ENCODE results near the gene COL4A1.

COL4A1 gene

DNA sequence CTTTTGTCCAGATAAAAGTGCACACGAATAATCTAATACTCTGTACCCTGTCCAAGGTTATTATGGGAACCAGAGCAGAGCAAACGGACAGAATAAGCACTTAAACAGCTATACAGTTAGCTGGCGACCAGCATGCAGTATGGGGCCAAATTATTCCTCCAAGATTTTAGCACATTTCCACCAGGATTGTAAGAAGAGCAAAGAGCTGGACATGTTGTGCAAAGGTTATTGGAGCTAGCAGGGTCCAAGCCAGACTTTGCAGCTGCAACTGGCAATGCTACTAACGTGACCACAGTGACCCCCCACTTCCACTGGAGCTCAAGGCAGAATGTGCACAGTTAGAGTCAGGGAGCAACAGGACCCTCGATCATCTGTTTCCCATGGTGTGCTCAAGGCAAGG is 89.9 kb downstream of the COL4A1 start:
- TF ChIP-seq ZNF274 (IDR thresholded peaks at IDR 0.05; ENCODE audit: low read depth, low read length): no peak
- H3K4me3 ChIP-seq (ENCODE audit: low read length): no peak overlapping the region

DNA sequence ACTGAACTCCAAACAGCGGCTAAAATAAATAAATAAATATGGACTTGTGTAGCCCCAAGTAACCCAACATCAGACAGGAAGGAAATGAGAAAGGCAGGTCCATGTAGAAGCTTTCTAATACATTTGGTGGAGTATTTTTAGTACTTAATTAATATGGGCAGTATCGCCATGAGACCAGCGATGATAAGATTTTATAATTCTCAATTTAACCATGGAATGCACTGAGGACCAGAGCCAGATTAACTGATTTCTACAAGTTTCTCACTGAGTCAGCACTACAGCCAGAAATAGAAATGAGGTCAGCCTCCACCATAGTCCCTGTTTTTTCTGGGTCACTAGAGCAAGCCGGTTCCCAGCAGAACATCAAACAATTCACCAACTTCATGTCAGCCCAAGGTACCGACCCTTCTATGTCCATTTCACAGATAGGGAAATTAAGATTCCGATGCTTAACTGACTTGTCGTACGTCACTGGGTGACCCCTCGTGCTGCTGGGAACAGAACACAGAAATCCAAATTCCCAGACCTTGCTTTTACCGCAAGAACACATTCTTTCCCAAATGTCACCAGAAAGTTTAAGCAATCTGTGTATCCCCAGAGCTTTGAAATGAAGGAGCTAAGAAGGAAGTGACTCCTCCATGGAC is 90.4 kb downstream of the COL4A1 start:
- no peak overlapping the region for H3K4me3 ChIP-seq (ENCODE audit: low read length)
- no peak for TF ChIP-seq ZNF274 (IDR thresholded peaks at IDR 0.05; ENCODE audit: low read depth, low read length)

DNA sequence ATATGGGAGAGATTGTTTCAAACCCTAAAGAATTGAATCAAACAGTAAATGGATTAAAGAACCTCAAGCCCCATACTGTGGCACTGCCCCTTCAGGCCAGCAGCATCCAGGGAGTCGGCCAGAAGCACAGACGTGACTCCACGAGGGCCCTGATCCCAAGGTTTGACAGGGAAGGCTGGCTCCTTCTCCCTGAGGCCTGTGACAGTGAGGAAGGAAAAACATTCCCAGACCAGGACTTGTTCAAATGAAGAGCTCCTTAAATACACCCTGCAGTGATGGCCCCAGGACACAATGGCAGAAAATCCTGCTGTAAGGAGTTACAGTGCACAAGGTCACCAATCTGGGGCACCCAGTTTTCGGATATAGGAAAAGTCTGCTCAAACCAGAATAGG is 91.0 kb downstream of the COL4A1 start:
- no peak overlapping the region for H3K4me3 ChIP-seq (ENCODE audit: low read length)
- TF ChIP-seq ZNF274 (IDR thresholded peaks at IDR 0.05; ENCODE audit: low read depth, low read length): no peak

DNA sequence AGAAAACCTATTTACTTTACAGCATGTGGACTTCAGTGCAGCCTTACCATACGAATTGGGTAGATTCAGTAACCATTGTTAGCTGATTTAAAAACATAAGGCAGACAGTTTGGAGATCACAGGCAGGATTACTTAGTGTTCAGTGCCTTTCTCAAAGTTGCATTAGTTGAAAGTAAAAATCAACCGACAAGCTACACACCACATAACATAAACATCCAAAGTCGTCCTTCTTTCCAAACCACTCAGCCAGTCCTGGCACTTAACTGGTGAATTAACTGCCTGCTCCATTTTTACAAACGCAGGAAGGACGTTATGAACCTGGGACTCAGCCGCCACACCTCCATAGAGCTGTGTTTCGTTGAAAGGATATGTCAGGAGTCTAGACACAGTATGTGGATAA is 91.4 kb downstream of the COL4A1 start:
- TF ChIP-seq ZNF274 (IDR thresholded peaks at IDR 0.05; ENCODE audit: low read depth, low read length): no peak
- H3K4me3 ChIP-seq (ENCODE audit: low read length): no peak overlapping the region

DNA sequence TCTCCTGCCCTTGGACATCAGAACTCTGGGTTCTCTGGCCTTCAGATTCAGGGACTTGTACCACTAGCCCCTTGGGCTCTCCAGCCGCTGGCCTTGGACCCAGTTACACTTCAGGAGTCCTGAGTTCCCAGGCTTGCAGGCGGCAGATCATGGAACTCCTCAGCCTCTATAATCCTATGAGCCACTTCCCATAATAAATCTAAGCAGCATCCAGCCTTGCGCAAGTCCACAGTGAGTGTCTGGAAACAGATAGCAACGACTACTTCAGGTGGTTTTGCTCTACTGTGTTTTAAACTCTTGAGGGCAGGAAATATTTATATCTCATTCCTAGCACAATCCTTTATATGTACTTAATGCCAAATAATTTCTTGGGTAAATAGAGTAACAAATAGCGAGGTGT is 92.3 kb downstream of the COL4A1 start:
- no peak overlapping the region for H3K4me3 ChIP-seq (ENCODE audit: low read length)
- no peak for TF ChIP-seq ZNF274 (IDR thresholded peaks at IDR 0.05; ENCODE audit: low read depth, low read length)

DNA sequence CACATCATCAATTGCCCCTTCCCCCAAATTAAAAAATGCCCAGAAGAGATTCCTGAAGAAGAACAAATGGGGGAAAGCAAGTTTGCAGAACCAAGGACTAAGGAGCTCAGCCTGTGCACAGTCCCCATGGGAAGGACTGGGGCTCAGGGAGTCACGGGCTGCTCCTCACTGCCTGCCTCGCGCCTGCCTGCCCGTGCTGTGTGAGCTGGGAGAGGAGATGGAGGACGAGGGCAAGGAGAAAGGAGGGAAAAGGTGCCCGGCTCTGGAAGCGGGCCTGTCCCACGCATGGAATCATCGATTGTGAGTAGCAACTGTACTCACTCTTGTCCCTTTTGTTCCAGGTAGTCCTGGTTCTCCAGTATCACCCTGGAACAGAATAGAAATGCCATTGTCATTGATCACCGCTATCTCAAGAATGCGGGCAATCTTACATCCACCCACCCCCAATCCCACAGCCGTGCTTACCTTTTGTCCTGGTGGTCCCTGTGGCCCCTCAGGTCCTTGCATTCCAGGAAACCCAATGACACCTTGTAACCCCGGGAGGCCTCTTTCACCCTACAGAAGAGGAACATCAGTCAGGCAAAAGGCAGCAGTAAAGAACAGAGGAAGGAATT is 93.4 kb downstream of the COL4A1 start:
- no peak overlapping the region for H3K4me3 ChIP-seq (ENCODE audit: low read length)
- TF ChIP-seq ZNF274 (IDR thresholded peaks at IDR 0.05; ENCODE audit: low read depth, low read length): no peak

DNA sequence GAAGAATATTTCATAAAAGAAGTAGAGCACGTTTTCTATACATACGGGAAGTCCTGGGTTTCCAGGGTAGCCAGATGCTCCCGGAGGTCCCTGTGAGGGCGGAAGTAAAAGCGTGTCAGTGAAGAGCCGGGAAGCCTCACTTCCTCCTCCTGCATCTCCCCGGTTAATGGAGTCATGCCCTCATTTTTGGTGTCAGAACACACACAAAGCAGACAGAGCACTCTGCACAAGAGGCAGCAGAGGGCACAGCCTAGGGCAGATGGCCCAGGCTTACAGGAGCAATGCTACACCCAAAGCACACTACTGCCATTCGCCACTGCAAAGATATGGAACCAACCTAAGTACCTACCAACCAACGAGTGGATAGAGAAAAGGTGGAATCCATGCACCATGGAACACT is 94.4 kb downstream of the COL4A1 start:
- TF ChIP-seq ZNF274 (IDR thresholded peaks at IDR 0.05; ENCODE audit: low read depth, low read length): no peak
- no peak overlapping the region for H3K4me3 ChIP-seq (ENCODE audit: low read length)

DNA sequence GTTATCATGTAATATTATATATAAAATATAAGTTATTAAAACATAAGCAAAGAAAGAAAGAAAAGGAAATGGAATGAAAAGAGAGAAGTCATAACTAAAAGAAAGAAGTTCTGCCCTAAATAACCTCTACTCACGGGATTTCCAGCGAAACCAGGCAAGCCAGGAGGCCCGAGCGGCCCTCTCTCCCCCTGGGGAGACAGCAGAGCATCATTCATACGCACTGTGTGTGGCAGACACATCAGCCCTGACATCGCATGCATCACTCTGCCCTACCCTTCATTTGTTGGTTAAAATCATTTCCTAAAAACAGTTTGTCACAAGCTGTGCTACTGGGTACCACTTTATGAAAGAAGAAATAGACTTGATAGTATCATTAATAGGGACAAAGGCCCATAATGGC is 95.2 kb downstream of the COL4A1 start:
- H3K4me3 ChIP-seq (ENCODE audit: low read length): no peak overlapping the region
- no peak for TF ChIP-seq ZNF274 (IDR thresholded peaks at IDR 0.05; ENCODE audit: low read depth, low read length)

DNA sequence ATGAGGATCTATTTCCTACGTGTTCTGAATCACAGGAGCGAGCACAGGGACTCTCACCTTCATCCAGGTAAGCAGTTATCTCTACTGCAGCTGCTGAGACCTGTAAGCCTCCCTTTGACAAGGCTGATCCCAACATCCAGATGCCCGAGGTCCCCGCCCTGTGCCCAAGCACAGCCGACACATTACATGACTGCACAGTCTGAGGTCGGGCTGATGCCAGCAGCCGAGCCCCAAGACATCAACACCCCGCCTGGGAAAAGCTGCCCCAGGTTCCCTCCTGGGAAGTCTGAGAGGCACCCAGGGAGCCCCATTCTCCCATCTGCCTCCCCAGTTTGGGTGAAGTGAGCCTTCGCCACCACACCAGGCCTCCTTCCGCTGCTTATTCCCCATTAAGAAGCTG is 95.9 kb downstream of the COL4A1 start:
- H3K4me3 ChIP-seq (ENCODE audit: low read length): no peak overlapping the region
- no peak for TF ChIP-seq ZNF274 (IDR thresholded peaks at IDR 0.05; ENCODE audit: low read depth, low read length)

DNA sequence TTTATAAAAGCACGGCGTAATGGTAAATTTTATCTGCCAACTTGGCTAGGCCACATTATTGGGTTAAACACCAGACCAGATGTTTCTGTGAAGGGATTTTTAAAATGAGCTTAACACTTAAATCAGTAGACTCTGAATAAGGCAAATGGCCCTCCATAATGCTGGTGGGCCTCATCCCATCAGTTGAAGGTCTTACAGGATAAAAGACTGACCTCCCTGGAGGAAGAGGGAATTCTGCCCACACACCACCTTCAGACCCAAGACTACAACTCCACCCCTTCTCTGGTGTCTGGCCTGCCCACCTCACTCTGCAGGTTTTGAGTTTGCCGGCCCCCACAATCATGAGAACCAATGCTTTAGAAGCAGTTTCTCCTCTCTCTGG is 96.4 kb downstream of the COL4A1 start:
- TF ChIP-seq ZNF274 (IDR thresholded peaks at IDR 0.05; ENCODE audit: low read depth, low read length): no peak
- H3K4me3 ChIP-seq (ENCODE audit: low read length): no peak overlapping the region

DNA sequence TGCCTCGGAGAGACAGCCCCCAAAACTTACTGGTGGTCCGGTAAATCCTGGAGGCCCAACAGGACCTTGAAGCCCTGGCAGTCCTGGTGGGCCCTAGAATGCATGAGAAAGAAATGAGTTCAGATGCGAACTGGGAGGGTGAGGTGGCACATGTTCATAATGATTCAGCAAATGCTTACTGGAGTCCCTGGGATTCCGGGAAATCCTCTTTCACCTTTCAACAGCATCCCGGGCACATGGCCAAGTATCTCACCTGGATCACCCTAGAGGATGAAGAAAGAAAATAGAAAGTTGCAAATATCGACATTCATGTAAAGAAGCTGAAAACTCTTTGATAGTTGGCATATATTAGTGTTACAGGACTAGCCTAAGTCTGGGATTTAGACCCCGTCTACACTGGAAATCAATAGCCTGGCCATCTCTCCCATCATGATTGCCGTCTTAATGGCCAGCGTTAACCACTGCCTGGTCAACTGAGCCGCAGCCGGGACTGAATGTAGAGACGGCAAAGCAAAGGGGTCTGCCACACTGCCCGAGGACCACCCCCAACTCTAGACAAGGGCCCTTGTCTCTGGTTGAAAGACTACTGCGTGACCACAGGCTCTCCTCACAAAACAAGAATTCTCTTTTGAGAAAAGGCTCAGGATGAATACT is 96.9 kb downstream of the COL4A1 start:
- no peak for TF ChIP-seq ZNF274 (IDR thresholded peaks at IDR 0.05; ENCODE audit: low read depth, low read length)
- H3K4me3 ChIP-seq (ENCODE audit: low read length): no peak overlapping the region

DNA sequence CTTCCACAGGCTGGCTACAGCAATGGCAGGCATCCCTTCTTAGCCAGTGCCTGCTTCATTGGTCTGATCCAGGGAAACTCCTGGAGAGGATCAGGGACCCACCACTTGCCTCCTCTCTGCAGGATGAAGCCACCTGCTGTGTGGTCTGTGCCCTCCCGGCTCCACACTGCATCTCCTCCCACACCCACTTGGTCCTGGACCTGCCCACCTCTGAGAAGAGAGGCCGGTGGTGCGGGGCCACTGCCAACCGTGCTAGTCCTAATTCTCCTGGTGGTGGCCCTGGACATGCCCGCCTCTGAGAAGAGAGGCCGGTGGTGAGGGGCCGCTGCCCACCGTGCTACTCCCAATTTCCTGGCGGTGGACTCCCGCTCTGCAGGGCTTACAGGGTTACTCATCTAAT is 98.8 kb downstream of the COL4A1 start:
- TF ChIP-seq ZNF274 (IDR thresholded peaks at IDR 0.05; ENCODE audit: low read depth, low read length): no peak
- H3K4me3 ChIP-seq (ENCODE audit: low read length): no peak overlapping the region

DNA sequence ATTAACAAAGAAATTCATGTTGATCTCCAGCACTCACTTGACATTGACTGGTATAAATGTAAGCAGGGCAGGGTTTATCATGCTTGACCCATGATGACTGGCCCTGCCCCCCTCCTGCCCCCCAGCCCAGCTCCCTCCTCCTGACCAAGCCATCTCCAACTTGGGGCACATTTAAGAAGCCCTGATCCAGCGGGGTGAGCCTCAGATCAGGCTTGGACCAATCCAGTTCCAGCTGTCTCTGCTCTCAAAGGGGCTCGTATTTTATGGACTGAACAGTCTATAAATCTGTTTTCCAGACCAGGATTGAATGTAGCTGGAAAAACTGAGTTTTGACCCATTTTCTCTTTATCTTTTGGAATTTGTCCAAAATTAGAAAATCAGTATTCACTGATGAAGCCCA is 100.0 kb downstream of the COL4A1 start:
- TF ChIP-seq ZNF274 (IDR thresholded peaks at IDR 0.05; ENCODE audit: low read depth, low read length): no peak
- no peak overlapping the region for H3K4me3 ChIP-seq (ENCODE audit: low read length)

DNA sequence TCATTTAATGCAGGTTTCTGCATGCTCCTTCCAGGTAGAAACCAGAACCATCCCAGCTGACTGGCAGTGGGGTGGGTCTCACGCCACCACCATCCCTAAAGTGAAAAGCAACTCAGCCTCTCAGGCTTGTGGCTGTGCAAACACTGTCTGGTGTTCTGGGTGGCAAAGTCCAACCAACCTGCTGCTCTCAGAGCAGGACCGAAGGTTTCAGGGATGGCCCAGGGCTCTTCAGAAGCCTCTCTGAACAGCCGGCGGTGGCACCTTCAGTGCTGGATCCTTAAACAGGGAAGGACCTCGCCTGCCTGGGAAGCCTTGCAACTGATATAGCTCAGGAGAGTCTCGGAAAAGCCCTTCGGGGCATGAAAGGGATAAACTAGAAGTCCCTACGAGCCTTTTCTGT is 100.8 kb downstream of the COL4A1 start:
- H3K4me3 ChIP-seq (ENCODE audit: low read length): no peak overlapping the region
- TF ChIP-seq ZNF274 (IDR thresholded peaks at IDR 0.05; ENCODE audit: low read depth, low read length): no peak

DNA sequence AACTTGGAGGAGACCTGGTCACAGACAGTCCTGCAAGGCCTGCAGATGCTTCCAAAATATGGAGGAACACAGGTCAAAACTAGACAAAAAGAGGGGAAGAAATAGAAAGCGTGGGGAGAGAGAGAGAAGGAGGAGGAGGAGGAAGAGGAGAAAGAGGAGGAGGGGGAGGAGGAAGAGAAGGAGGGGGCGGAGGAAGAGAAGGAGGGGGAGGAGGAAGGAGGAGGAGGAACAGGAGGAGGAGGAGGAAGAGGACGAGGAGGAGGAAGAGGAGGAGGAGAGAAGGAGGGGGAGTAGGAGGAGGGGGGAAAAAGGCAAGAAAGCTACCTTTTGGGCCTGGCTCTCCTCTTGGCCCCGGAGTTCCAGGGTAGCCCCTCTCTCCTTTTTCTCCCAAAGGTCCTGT is 105.8 kb downstream of the COL4A1 start:
- no peak overlapping the region for H3K4me3 ChIP-seq (ENCODE audit: low read length)

More for the DNA sequence above, 105.8 kb downstream of the COL4A1 start:
- TF ChIP-seq ZNF274 (IDR thresholded peaks at IDR 0.05; ENCODE audit: low read depth, low read length): no peak
